K562 (cell line): ENCODE results near the gene DGKA.

Source experiments
- ATF7 ChIP-seq: fragments of 450-650 bp; IDR thresholded peaks from 2 replicates; pipeline ENCODE4 v1.7.1; 2014; ENCODE audit warnings: mild to moderate bottlenecking, moderate library complexity
- E2F1 ChIP-seq: sonication (generic); formaldehyde crosslinking; IDR thresholded peaks from 2 replicates; pipeline ENCODE4 v1.8.1; 2023; ENCODE audit warnings: mild to moderate bottlenecking, missing genetic modification reagents, moderate library complexity
- HCFC1 ChIP-seq: IDR thresholded peaks from 2 replicates; pipeline ENCODE4 v1.6.1; 2012; ENCODE audit warnings: low read depth, low read length, improper control_type of control experiment
- HEY1 ChIP-seq: fragments of 250-450 bp; sonication (Bioruptor Pico); IDR thresholded peaks from 2 replicates; pipeline ENCODE4 v1.5.0; 2020; ENCODE audit warnings: mild to moderate bottlenecking, moderate library complexity, borderline replicate concordance
- SETDB1 ChIP-seq: IDR thresholded peaks from one replicate; pipeline ENCODE4 v1.6.1; 2012; ENCODE audit warnings: low read length, control low read depth, inconsistent platforms
- ZNF174 ChIP-seq: fragments of 250-450 bp; sonication (Bioruptor Pico); IDR thresholded peaks from 2 replicates; pipeline ENCODE4 v1.4.0; 2020; ENCODE audit warnings: mild to moderate bottlenecking

- TF ChIP-seq HCFC1 (no peak), E2F1 (CRISPR knock-in tag) (no peak), SETDB1 (no peak), HEY1 (CRISPR knock-in tag) (no peak), ATF7 (no peak), ZNF174 (no peak)
Observed at GRCh38 chr12:55984861-55985260, 53.9 kb downstream of the DGKA start.
